ENCODE measurements around the gene SNX25. TPM values are rescaled to one million over a fixed set of nuclear protein-coding genes. Genes with fewer than 3 reads are reported as not detected.
"Not testable (repeated sequence)": the region's sequence is repeated elsewhere in the genome, so short reads cannot be mapped to it uniquely, and the experiment has no call there.

The SNX25 gene
- total RNA-seq, 2 experiments from 2014 or later, result 12.4 to 14.3 TPM

- Mint-ChIP-seq H3K36me3 (peaks cover 2% of the 10 kb centered on the region), H3K27me3 (no peaks in the 10 kb centered on the region), H3K4me1 (peaks cover 24% of the 10 kb centered on the region), H3K4me3 (no peak overlapping the region), H3K9me3 (no peaks in the 10 kb centered on the region), H3K27ac (no peak overlapping the region)
- DNase-seq, result no peak
Observed at GRCh38 chr4:185257086-185257485, 47.7 kb downstream of the SNX25 start.

GRCh38 chr4:185257694-185258093, 48.3 kb downstream of the SNX25 start:
- Mint-ChIP-seq H3K4me1 (peaks cover 24% of the 10 kb centered on the region), H3K27ac (no peak overlapping the region), H3K4me3 (no peak overlapping the region), H3K9me3 (no peaks in the 10 kb centered on the region), H3K27me3 (no peaks in the 10 kb centered on the region), H3K36me3 (peaks cover 2% of the 10 kb centered on the region)
- DNase-seq, result no peak

- H3K4me1 Mint-ChIP-seq, result peaks cover 25% of the 10 kb centered on the region
- not testable (repeated sequence) for H3K36me3 Mint-ChIP-seq, DNase-seq, H3K4me3 Mint-ChIP-seq, H3K27me3 Mint-ChIP-seq, H3K9me3 Mint-ChIP-seq, H3K27ac Mint-ChIP-seq
Observed at GRCh38 chr4:185258741-185259140, 49.3 kb downstream of the SNX25 start.

DNA sequence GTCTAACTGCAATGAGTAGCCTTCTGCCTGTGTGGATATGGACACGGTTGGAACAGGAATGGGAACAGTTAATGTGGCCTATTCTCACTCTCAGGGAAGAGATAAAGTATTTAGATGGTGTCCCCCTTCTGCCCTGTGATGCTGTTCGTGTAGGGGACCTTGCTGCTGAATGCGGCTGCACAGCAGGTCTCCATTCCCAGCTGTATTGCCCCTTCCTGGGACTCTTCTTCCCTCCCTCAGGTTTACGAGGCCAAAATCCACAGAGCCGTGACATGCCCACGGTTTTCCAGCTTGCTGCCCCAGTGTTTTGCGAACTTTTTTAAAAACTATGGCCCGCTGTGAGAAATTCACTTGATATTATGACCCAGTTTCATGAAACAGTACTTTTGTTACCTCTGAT, 50.3 kb downstream of the SNX25 start:
- DNase-seq, result no peak
- H3K27ac Mint-ChIP-seq, result no peak overlapping the region
- H3K36me3 Mint-ChIP-seq, result peaks cover 2% of the 10 kb centered on the region
- peaks cover 18% of the 10 kb centered on the region for H3K4me1 Mint-ChIP-seq
- no peaks in the 10 kb centered on the region for H3K27me3 Mint-ChIP-seq
- no peak overlapping the region for H3K4me3 Mint-ChIP-seq
- H3K9me3 Mint-ChIP-seq, result no peaks in the 10 kb centered on the region

DNA sequence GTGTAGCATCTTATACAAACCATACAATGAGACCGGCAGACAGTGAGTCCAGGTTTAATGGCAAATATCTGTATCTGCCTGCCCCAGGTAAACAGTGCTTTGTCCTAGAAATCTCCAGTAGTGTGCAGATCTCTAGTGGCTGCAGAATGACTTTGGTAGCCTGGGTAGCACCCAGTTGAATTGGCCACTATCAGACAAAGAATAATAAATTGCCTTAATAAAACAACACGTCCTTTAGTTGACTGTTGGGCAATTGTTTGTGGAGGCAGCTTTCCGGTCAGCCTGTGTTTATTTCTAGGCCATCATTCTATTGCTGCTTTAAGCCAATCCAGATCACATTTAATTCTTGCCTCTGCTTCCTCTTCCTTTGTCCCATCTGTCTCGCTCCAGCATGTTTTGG, 52.5 kb downstream of the SNX25 start:
- H3K4me1 Mint-ChIP-seq, result peaks cover 16% of the 10 kb centered on the region
- no peaks in the 10 kb centered on the region for H3K27me3 Mint-ChIP-seq
- H3K9me3 Mint-ChIP-seq, result no peaks in the 10 kb centered on the region
- H3K4me3 Mint-ChIP-seq, result no peak overlapping the region
- peaks cover 3% of the 10 kb centered on the region for H3K36me3 Mint-ChIP-seq
- H3K27ac Mint-ChIP-seq, result no peak overlapping the region
- no peak for DNase-seq

DNA sequence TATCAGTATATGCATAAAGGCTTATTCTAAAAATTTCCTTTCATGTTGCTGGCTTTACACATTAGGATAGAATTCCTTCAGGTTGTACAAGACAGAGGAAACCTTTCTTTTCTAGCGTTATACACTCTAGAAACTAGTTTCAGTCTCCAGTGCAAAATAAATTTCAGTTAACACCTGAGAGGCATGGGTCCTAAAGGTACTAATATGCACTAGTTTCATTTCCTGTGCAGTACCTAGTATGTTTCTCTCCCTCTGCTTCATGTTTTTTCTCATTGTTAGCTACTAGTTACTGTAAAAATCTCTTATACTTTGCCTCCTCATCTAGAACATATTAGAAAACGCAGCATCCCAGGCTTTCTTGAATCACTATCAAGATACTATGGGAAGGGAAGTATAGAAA, 54.0 kb downstream of the SNX25 start:
- Mint-ChIP-seq H3K4me1 (peaks cover 17% of the 10 kb centered on the region), H3K27ac (no peak overlapping the region), H3K36me3 (peaks cover 10% of the 10 kb centered on the region), H3K4me3 (no peak overlapping the region), H3K9me3 (no peaks in the 10 kb centered on the region), H3K27me3 (no peaks in the 10 kb centered on the region)
- DNase-seq, result no peak

GRCh38 chr4:185265942-185266341, 56.5 kb downstream of the SNX25 start:
- H3K27ac Mint-ChIP-seq, result no peak overlapping the region
- DNase-seq, result no peak
- H3K27me3 Mint-ChIP-seq, result no peaks in the 10 kb centered on the region

GRCh38 chr4:185269286-185269685, 59.9 kb downstream of the SNX25 start:
- Mint-ChIP-seq H3K9me3 (no peaks in the 10 kb centered on the region), H3K27me3 (no peaks in the 10 kb centered on the region), H3K36me3 (peaks cover 22% of the 10 kb centered on the region), H3K27ac (no peak overlapping the region), H3K4me3 (no peak overlapping the region), H3K4me1 (peaks cover 9% of the 10 kb centered on the region)
- DNase-seq, result no peak

More at GRCh38 chr4:185265942-185266341, 56.5 kb downstream of the SNX25 start:
- H3K36me3 Mint-ChIP-seq, result peaks cover 20% of the 10 kb centered on the region
- peaks cover 11% of the 10 kb centered on the region for H3K4me1 Mint-ChIP-seq
- no peaks in the 10 kb centered on the region for H3K9me3 Mint-ChIP-seq
- no peak overlapping the region for H3K4me3 Mint-ChIP-seq

DNA sequence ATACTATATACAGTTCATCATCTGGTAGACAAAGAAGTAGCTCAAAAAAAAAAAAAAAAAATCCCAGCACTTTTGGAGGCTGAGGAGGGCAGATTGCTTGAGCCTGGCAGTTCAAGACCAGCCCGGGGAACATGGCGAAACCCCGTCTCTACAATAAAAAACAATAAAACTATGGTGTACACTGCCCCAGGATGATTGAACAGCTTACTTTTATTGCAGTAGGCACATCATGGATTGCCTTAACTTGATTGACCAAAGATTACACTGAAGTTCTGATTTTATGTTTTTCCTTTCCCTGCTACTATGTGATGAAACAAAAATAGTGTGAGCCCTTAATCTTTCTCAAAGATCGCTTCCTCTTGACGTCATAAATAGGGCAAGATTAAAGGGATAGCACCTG, 60.6 kb downstream of the SNX25 start:
- no peak overlapping the region for H3K27ac Mint-ChIP-seq
- H3K4me1 Mint-ChIP-seq, result peaks cover 9% of the 10 kb centered on the region
- H3K27me3 Mint-ChIP-seq, result no peaks in the 10 kb centered on the region
- no peak overlapping the region for H3K4me3 Mint-ChIP-seq
- no peak for DNase-seq
- H3K36me3 Mint-ChIP-seq, result peaks cover 22% of the 10 kb centered on the region
- no peaks in the 10 kb centered on the region for H3K9me3 Mint-ChIP-seq

DNA sequence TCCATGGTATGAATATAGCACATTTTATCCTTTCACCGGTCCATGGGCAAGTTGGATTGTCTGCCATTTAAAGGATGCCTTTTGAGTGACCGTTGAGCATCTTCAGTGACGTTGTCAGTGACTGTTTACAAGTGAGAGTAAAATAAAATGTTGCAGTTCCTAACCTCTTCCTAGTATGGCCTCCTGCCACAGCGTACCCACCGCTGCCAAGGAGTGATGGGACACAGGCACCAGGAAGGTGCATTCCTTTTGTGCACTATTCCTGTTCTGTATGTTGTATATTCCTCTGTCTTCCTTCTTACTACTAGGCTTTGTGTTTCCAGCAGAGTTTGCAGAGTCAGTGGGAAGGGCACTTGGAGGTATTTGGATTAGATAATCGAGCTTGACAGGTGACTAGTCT, 61.5 kb downstream of the SNX25 start:
- no peak for DNase-seq
- Mint-ChIP-seq H3K36me3 (peaks cover 22% of the 10 kb centered on the region), H3K9me3 (no peaks in the 10 kb centered on the region), H3K4me3 (no peak overlapping the region), H3K4me1 (peaks cover 6% of the 10 kb centered on the region), H3K27me3 (no peaks in the 10 kb centered on the region), H3K27ac (no peak overlapping the region)

- DNase-seq, result no peak
- Mint-ChIP-seq H3K4me3 (no peak overlapping the region), H3K27ac (no peak overlapping the region), H3K4me1 (peaks cover 4% of the 10 kb centered on the region), H3K9me3 (no peaks in the 10 kb centered on the region), H3K27me3 (no peaks in the 10 kb centered on the region), H3K36me3 (peaks cover 18% of the 10 kb centered on the region)
Observed at GRCh38 chr4:185272245-185272644, 62.8 kb downstream of the SNX25 start.

GRCh38 chr4:185275501-185275900, 66.1 kb downstream of the SNX25 start:
- Mint-ChIP-seq H3K4me1 (no peaks in the 10 kb centered on the region), H3K27ac (no peak overlapping the region), H3K27me3 (no peaks in the 10 kb centered on the region), H3K36me3 (peaks cover 2% of the 10 kb centered on the region), H3K9me3 (no peaks in the 10 kb centered on the region), H3K4me3 (no peak overlapping the region)
- no peak for DNase-seq

- Mint-ChIP-seq H3K4me3 (no peak overlapping the region), H3K36me3 (peaks cover 2% of the 10 kb centered on the region), H3K27me3 (no peaks in the 10 kb centered on the region), H3K27ac (no peak overlapping the region), H3K4me1 (no peaks in the 10 kb centered on the region), H3K9me3 (no peaks in the 10 kb centered on the region)
- no peak for DNase-seq
Observed at GRCh38 chr4:185276036-185276435, 66.6 kb downstream of the SNX25 start.

GRCh38 chr4:185278716-185279115, 69.3 kb downstream of the SNX25 start:
- Mint-ChIP-seq H3K27me3 (no peaks in the 10 kb centered on the region), H3K36me3 (no peaks in the 10 kb centered on the region), H3K4me3 (no peak overlapping the region), H3K4me1 (no peaks in the 10 kb centered on the region), H3K27ac (no peak overlapping the region), H3K9me3 (no peaks in the 10 kb centered on the region)
- DNase-seq, result no peak

DNA sequence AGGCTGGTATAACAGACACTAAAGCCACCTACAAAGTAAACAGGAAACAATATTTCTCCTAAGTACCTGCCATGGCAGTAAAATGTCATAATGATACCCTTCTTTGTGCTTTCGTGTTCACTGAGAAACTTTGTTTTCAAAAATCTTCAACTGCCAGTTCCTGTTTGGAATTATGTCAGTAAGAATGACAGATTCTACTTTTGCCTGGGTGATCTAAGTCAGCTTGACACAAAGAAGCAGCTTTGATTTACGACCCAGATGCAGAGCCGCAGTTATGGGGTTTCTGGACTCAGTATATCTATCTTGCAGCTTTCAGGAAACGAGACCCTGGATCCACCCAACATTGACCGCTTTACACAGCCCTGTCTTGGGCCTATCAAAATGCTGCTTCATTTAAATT, 71.2 kb downstream of the SNX25 start:
- Mint-ChIP-seq H3K27ac (no peak overlapping the region), H3K4me1 (no peaks in the 10 kb centered on the region), H3K36me3 (peaks cover 3% of the 10 kb centered on the region), H3K4me3 (no peak overlapping the region), H3K9me3 (no peaks in the 10 kb centered on the region), H3K27me3 (no peaks in the 10 kb centered on the region)
- DNase-seq, result no peak

DNA sequence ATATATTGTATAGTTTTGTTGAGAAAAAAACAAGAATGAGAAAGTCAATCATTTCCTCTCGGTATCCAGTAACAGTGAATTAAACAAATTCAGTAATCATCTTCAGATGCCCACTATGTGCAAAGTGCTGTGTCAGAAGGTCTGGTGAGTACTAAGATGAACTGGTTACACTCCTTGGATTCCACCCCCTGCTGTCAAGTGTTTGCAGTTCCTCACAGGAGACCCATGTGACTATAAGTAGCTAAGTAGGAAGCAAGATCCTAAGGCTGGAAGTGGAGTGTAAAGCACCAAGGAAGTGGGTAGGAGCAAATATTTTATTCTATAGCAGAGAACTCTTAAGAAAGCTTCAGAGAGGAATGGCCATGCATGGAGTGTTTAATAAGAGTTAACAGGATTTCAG, 73.6 kb downstream of the SNX25 start:
- no peak for DNase-seq
- H3K27ac Mint-ChIP-seq, result no peak overlapping the region
- no peaks in the 10 kb centered on the region for H3K27me3 Mint-ChIP-seq
- no peaks in the 10 kb centered on the region for H3K4me1 Mint-ChIP-seq
- peaks cover 3% of the 10 kb centered on the region for H3K36me3 Mint-ChIP-seq
- H3K4me3 Mint-ChIP-seq, result no peak overlapping the region
- no peaks in the 10 kb centered on the region for H3K9me3 Mint-ChIP-seq

GRCh38 chr4:185283723-185284122, 74.3 kb downstream of the SNX25 start:
- peaks cover 3% of the 10 kb centered on the region for H3K36me3 Mint-ChIP-seq
- H3K27ac Mint-ChIP-seq, result no peak overlapping the region
- H3K9me3 Mint-ChIP-seq, result no peaks in the 10 kb centered on the region
- no peak for DNase-seq
- H3K4me3 Mint-ChIP-seq, result no peak overlapping the region
- H3K4me1 Mint-ChIP-seq, result no peaks in the 10 kb centered on the region
- H3K27me3 Mint-ChIP-seq, result no peaks in the 10 kb centered on the region

Data from activated naive CD8-positive, alpha-beta T cell treated with anti-CD3 and anti-CD28 coated beads for 36 hours (primary cell).